ENCODE data around the gene AMY1C.
A peak's percentile ranks its signal among the peaks of the same experiment; 100 is the strongest.
"Not testable (repeated sequence)": the region's sequence is repeated elsewhere in the genome, so short reads cannot be mapped to it uniquely, and the experiment has no call there.

Gene AMY1C

GRCh38 chr1:103749598-103749997 is at the start of gene AMY1C:
Gene AMY1C (plus strand): TSS chr1:103749898. CDS start chr1:103750470, 572 bp downstream.
- not testable (repeated sequence) for H3K27me3 Mint-ChIP-seq; H3K4me3 Mint-ChIP-seq; DNase-seq; H3K4me1 Mint-ChIP-seq; H3K27ac Mint-ChIP-seq; ATAC-seq (replicated peaks); H3K9me3 Mint-ChIP-seq; H3K36me3 Mint-ChIP-seq

- not testable (repeated sequence) for DNase-seq; H3K9me3 Mint-ChIP-seq; H3K4me1 Mint-ChIP-seq; ATAC-seq (replicated peaks); H3K36me3 Mint-ChIP-seq; H3K27me3 Mint-ChIP-seq; H3K27ac Mint-ChIP-seq; H3K4me3 Mint-ChIP-seq
Measured at GRCh38 chr1:103700669-103701068, 49.0 kb upstream of the AMY1C start.

GRCh38 chr1:103701256-103701655 is 48.4 kb upstream of the AMY1C start:
- ATAC-seq (replicated peaks); DNase-seq; H3K27ac Mint-ChIP-seq; H3K4me1 Mint-ChIP-seq; H3K36me3 Mint-ChIP-seq; H3K27me3 Mint-ChIP-seq; H3K4me3 Mint-ChIP-seq; H3K9me3 Mint-ChIP-seq: not testable (repeated sequence)

GRCh38 chr1:103707670-103708069 is 42.0 kb upstream of the AMY1C start:
- not testable (repeated sequence) for H3K9me3 Mint-ChIP-seq; H3K4me1 Mint-ChIP-seq; H3K27ac Mint-ChIP-seq; H3K36me3 Mint-ChIP-seq; H3K4me3 Mint-ChIP-seq; DNase-seq; ATAC-seq (replicated peaks); H3K27me3 Mint-ChIP-seq

GRCh38 chr1:103710381-103710780 is 39.3 kb upstream of the AMY1C start:
- not testable (repeated sequence) for H3K4me3 Mint-ChIP-seq; ATAC-seq (replicated peaks); H3K27ac Mint-ChIP-seq; H3K4me1 Mint-ChIP-seq; H3K27me3 Mint-ChIP-seq; DNase-seq; H3K36me3 Mint-ChIP-seq; H3K9me3 Mint-ChIP-seq

GRCh38 chr1:103717404-103717803 is 32.3 kb upstream of the AMY1C start:
- H3K4me3 Mint-ChIP-seq; H3K4me1 Mint-ChIP-seq; H3K36me3 Mint-ChIP-seq; ATAC-seq (replicated peaks); H3K27ac Mint-ChIP-seq; DNase-seq; H3K9me3 Mint-ChIP-seq; H3K27me3 Mint-ChIP-seq: not testable (repeated sequence)

GRCh38 chr1:103721473-103721872 is 28.2 kb upstream of the AMY1C start:
- ATAC-seq (replicated peaks); DNase-seq; H3K9me3 Mint-ChIP-seq; H3K4me1 Mint-ChIP-seq; H3K4me3 Mint-ChIP-seq; H3K27me3 Mint-ChIP-seq; H3K36me3 Mint-ChIP-seq; H3K27ac Mint-ChIP-seq: not testable (repeated sequence)

- H3K9me3 Mint-ChIP-seq; H3K27me3 Mint-ChIP-seq; H3K27ac Mint-ChIP-seq; H3K4me1 Mint-ChIP-seq; H3K36me3 Mint-ChIP-seq; H3K4me3 Mint-ChIP-seq; DNase-seq; ATAC-seq (replicated peaks): not testable (repeated sequence)
Measured at GRCh38 chr1:103735334-103735733, 14.4 kb upstream of the AMY1C start.

- not testable (repeated sequence) for H3K4me3 Mint-ChIP-seq; H3K36me3 Mint-ChIP-seq; H3K4me1 Mint-ChIP-seq; H3K9me3 Mint-ChIP-seq; H3K27ac Mint-ChIP-seq; H3K27me3 Mint-ChIP-seq; ATAC-seq (replicated peaks); DNase-seq
Measured at GRCh38 chr1:103738031-103738430, 11.7 kb upstream of the AMY1C start.

GRCh38 chr1:103744449-103744848 is 5.2 kb upstream of the AMY1C start:
- not testable (repeated sequence) for ATAC-seq (replicated peaks); DNase-seq; H3K4me3 Mint-ChIP-seq; H3K27ac Mint-ChIP-seq; H3K4me1 Mint-ChIP-seq; H3K27me3 Mint-ChIP-seq; H3K36me3 Mint-ChIP-seq; H3K9me3 Mint-ChIP-seq

GRCh38 chr1:103745040-103745439 is 4.7 kb upstream of the AMY1C start:
- not testable (repeated sequence) for H3K27ac Mint-ChIP-seq; H3K27me3 Mint-ChIP-seq; H3K4me1 Mint-ChIP-seq; H3K4me3 Mint-ChIP-seq; ATAC-seq (replicated peaks); H3K9me3 Mint-ChIP-seq; H3K36me3 Mint-ChIP-seq; DNase-seq

- H3K9me3 Mint-ChIP-seq; H3K27ac Mint-ChIP-seq; ATAC-seq (replicated peaks); H3K27me3 Mint-ChIP-seq; H3K4me3 Mint-ChIP-seq; DNase-seq; H3K4me1 Mint-ChIP-seq; H3K36me3 Mint-ChIP-seq: not testable (repeated sequence)
Measured at GRCh38 chr1:103748273-103748672, 1.4 kb upstream of the AMY1C start.

GRCh38 chr1:103761896-103762295 is 12.2 kb downstream of the AMY1C start:
- DNase-seq (no peak), ATAC-seq (replicated peaks) (no peak)
- Mint-ChIP-seq H3K4me1 (no peaks in the 10 kb centered on the region), H3K27me3 (no peaks in the 10 kb centered on the region), H3K27ac (no peak overlapping the region), H3K36me3 (no peaks in the 10 kb centered on the region), H3K9me3 (peaks cover 0 to 2% of the 10 kb centered on the region in 2 donors), H3K4me3 (no peak overlapping the region)

GRCh38 chr1:103779932-103780331 is 30.2 kb downstream of the AMY1C start:
- DNase-seq, result no peak
- ATAC-seq (replicated peaks), result no peak
- no peak overlapping the region for H3K27ac Mint-ChIP-seq
- no peak overlapping the region for H3K4me3 Mint-ChIP-seq
- peaks cover 6 to 8% of the 10 kb centered on the region in 2 donors for H3K4me1 Mint-ChIP-seq
- no peaks in the 10 kb centered on the region for H3K9me3 Mint-ChIP-seq
- H3K36me3 Mint-ChIP-seq, result no peaks in the 10 kb centered on the region
- H3K27me3 Mint-ChIP-seq, result no peaks in the 10 kb centered on the region

- Mint-ChIP-seq H3K27ac (no peak overlapping the region), H3K4me1 (peaks cover 6 to 8% of the 10 kb centered on the region in 2 donors), H3K4me3 (no peak overlapping the region), H3K36me3 (no peaks in the 10 kb centered on the region), H3K27me3 (no peaks in the 10 kb centered on the region), H3K9me3 (no peaks in the 10 kb centered on the region)
- ATAC-seq (replicated peaks), result peak; percentile 34 to 50
- DNase-seq, result no peak
Measured at GRCh38 chr1:103783944-103784377, 34.3 kb downstream of the AMY1C start.

GRCh38 chr1:103788377-103788776 is 38.7 kb downstream of the AMY1C start:
- H3K36me3 Mint-ChIP-seq, result no peaks in the 10 kb centered on the region
- peaks cover 6 to 8% of the 10 kb centered on the region in 2 donors for H3K4me1 Mint-ChIP-seq
- no peak overlapping the region for H3K4me3 Mint-ChIP-seq
- no peak for DNase-seq
- H3K27ac Mint-ChIP-seq, result no peak overlapping the region
- ATAC-seq (replicated peaks), result no peak
- H3K27me3 Mint-ChIP-seq, result no peaks in the 10 kb centered on the region
- no peaks in the 10 kb centered on the region for H3K9me3 Mint-ChIP-seq
